ENCODE data around the gene OR10AG1. TPM values are rescaled to one million over a fixed set of nuclear protein-coding genes. Genes with fewer than 3 reads are reported as not detected.

Gene OR10AG1, protein sequence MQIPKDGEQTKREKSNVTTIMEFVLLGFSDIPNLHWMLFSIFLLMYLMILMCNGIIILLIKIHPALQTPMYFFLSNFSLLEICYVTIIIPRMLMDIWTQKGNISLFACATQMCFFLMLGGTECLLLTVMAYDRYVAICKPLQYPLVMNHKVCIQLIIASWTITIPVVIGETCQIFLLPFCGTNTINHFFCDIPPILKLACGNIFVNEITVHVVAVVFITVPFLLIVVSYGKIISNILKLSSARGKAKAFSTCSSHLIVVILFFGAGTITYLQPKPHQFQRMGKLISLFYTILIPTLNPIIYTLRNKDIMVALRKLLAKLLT
- not detected for total RNA-seq

DNA sequence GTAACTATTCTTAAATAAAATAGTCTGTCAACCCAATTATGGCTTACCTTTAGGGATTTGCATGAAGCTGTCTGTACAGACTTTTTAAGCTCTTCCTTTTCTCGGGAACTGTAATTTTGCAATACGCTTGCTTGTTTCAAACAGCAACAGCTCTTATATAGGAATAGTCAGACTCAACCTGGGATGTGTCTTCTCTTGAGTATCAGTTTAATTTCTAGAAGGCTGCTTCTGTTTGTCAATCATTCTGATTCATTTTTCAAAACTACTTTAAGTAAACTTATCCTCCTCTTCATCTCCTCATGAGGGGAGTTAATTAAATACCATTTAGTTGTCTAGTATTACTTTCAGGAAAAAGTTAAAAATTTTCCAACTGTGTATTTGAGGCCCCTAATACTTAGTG is at the start of gene OR10AG1:
OR10AG1 (minus strand) TSS at position 101 of the 400 bp plus-strand sequence; CDS start at position 63, 38 bp downstream.
- no peak within 1 kb of the TSS for H3K4me3 Mint-ChIP-seq
- H3K9me3 Mint-ChIP-seq, result peaks cover 12% of the 10 kb centered on the region
- H3K36me3 Mint-ChIP-seq (ENCODE audit: insufficient read depth), result no peaks in the 10 kb centered on the region
- H3K4me1 Mint-ChIP-seq (ENCODE audit: low read depth), result no peaks in the 10 kb centered on the region
- DNase-seq, result no peak
- no peaks in the 10 kb centered on the region for H3K27me3 Mint-ChIP-seq (ENCODE audit: low read depth)
- ATAC-seq, result no peak

DNA sequence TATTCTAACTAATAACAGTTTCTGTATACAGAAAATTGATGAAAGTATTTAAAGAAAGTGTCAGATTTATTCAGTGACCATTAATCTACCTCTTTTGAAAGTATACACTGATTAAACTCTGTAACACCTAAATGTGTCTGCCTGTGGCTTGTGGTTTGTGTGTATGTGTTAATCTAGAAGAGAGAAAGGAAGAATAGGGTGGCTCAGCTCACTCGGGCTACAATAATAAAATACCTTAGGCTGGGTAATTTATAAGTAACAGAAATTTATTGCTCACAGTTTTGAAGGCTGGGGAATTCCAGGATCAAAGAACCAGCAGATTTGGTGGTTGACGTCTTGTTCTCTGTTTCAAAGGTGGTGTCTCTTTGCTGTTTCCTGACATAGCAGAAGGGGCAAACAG is 44.1 kb upstream of the OR10AG1 start:
- no peak overlapping the region for H3K4me3 Mint-ChIP-seq
- ATAC-seq, result no peak
- no peak for DNase-seq
- H3K36me3 Mint-ChIP-seq (ENCODE audit: insufficient read depth), result no peaks in the 10 kb centered on the region
- H3K9me3 Mint-ChIP-seq, result peaks cover 16% of the 10 kb centered on the region
- H3K27me3 Mint-ChIP-seq (ENCODE audit: low read depth), result no peaks in the 10 kb centered on the region
- H3K4me1 Mint-ChIP-seq (ENCODE audit: low read depth), result no peaks in the 10 kb centered on the region

DNA sequence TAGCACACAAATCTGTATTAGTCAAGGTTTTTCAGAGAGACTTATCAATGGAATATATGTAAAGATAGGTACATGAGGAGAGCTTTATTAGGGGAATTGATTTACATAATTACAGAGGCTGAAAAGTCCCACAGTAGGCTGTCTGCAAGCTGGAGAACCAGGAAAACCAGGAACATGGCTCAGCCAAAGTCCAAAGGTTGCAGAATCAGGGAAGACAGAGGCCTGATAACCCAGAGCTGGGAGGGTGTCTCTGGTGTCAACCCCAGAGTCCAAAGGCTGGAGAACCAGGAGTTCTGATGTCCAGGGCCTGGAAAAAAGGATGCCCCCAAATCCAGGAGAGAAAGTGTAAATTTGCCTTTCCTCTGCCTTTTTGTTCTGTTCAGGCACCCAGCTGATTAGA is 41.0 kb upstream of the OR10AG1 start:
- no peak for DNase-seq
- ATAC-seq, result no peak
- Mint-ChIP-seq H3K9me3 (peaks cover 16% of the 10 kb centered on the region), H3K27me3 (ENCODE audit: low read depth) (no peaks in the 10 kb centered on the region), H3K4me3 (no peak overlapping the region), H3K36me3 (ENCODE audit: insufficient read depth) (no peaks in the 10 kb centered on the region), H3K4me1 (ENCODE audit: low read depth) (no peaks in the 10 kb centered on the region)

DNA sequence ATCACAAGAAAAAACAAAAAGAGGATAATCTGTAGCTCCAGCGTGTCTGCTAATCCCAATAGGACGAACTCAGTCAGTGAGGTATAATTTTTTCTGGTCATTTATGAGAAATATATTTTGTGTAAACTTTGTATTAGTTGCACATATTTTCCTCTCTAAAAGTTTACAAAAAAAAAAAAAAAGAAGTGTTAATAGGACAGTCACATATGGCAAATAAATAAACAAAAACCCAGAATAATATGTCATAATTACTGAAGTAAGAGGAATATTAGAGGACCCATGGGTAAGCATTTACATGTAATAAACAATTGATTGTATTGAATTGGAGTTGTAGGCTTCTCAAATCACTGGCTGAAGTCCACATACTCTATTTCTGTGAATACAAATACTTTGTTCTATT is 24.8 kb upstream of the OR10AG1 start, which contains the start of gene OR5F1:
OR5F1 (minus strand) TSS at position 101 of the 400 bp plus-strand sequence; CDS start at position 101, 0 bp downstream.
- ATAC-seq, result no peak
- no peak for DNase-seq

DNA sequence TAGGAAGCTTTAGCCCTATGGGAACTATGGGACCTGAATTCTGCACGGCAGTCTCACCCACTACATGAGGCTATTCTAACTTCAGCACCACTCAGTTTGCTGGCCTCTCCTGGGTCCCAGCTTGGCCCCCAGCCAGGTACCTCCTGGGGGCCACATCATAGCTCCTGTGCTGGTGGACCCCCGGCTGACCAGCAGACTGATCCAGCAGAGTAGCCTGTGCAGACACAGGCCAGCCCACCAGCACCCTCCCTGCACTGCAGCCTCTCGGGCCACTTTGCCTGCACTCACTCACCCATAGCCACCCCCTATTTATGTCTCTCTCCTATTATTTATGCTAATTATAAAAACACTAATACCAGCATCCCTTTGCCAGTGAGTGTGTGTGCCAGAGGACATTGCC is 1.2 kb upstream of the OR10AG1 start:
- DNase-seq, result no peak
- ATAC-seq, result no peak
- no peaks in the 10 kb centered on the region for H3K4me1 Mint-ChIP-seq (ENCODE audit: low read depth)
- H3K36me3 Mint-ChIP-seq (ENCODE audit: insufficient read depth), result no peaks in the 10 kb centered on the region
- H3K27me3 Mint-ChIP-seq (ENCODE audit: low read depth), result no peaks in the 10 kb centered on the region
- no peak overlapping the region for H3K4me3 Mint-ChIP-seq
- peaks cover 9% of the 10 kb centered on the region for H3K9me3 Mint-ChIP-seq

More for the DNA sequence above, 24.8 kb upstream of the OR10AG1 start, which contains the start of gene OR5F1:
- Mint-ChIP-seq H3K36me3 (ENCODE audit: insufficient read depth) (no peaks in the 10 kb centered on the region), H3K27me3 (ENCODE audit: low read depth) (no peaks in the 10 kb centered on the region), H3K9me3 (peaks cover 18% of the 10 kb centered on the region), H3K4me1 (ENCODE audit: low read depth) (no peaks in the 10 kb centered on the region), H3K4me3 (no peak within 1 kb of the TSS)

DNA sequence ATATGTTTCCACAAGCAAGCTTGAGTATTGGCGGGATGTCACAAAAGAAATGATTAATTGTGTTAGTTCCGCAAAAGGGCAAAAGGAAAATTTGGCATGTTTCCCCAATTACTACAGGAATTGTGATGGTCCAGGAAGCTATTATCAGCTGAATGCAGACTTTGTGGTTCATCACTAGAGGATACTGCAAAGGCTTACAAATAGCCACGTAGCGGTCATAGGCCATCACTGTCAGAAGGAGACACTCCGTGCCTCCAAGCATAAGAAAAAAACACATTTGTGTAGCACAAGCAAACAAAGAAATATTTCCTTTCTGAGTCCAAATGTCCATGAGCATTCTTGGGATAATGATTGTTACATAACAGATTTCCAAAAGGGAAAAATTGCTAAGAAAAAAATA is 1.8 kb downstream of the OR10AG1 start:
- Mint-ChIP-seq H3K36me3 (ENCODE audit: insufficient read depth) (no peaks in the 10 kb centered on the region), H3K4me3 (no peak overlapping the region), H3K9me3 (peaks cover 13% of the 10 kb centered on the region), H3K27me3 (ENCODE audit: low read depth) (no peaks in the 10 kb centered on the region), H3K4me1 (ENCODE audit: low read depth) (no peaks in the 10 kb centered on the region)
- DNase-seq, result no peak
- ATAC-seq, result no peak

DNA sequence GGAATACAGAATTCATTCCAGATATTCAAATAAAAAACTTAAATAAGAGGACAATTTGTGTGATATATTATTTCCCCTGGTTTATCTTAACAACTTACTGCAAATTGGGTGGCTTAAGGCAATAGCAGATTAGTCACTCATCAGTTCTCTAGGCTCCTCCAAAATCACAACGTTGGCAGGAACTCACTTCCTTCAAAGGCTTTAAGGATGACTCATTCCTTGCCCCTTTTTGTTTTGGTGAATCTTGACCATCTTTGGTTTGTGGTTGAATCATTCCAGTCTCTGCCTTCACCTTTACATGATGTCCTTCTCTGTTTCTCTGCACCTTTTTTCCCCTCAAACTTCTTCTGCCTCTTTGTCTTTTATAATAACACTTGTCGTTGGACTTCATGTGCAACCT is 3.4 kb downstream of the OR10AG1 start:
- ATAC-seq (no peak), DNase-seq (no peak)
- no peaks in the 10 kb centered on the region for H3K4me1 Mint-ChIP-seq (ENCODE audit: low read depth)
- H3K4me3 Mint-ChIP-seq, result no peak overlapping the region
- H3K36me3 Mint-ChIP-seq (ENCODE audit: insufficient read depth), result no peaks in the 10 kb centered on the region
- H3K9me3 Mint-ChIP-seq, result peaks cover 16% of the 10 kb centered on the region
- no peaks in the 10 kb centered on the region for H3K27me3 Mint-ChIP-seq (ENCODE audit: low read depth)

DNA sequence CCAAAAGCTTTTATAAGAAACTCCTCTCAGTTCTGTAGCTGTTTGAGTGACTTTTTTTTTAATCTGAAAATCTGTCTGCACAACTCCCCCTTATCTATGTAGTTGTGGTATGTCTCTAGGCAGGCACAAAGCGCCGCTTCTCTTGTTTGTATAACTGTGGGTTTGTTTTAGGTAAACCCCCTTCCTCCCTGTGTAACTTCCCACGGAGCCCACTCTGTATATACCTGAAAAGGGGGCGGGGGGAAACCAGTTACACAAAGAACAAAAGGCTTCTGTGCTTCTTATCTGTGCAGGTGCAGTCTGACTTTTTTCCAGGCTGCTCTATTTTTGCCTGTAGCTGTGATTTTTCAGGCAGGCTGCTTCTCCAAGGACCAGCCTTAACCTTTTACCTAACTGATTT is 13.2 kb downstream of the OR10AG1 start:
- Mint-ChIP-seq H3K36me3 (ENCODE audit: insufficient read depth) (no peaks in the 10 kb centered on the region), H3K4me3 (no peak overlapping the region), H3K27me3 (ENCODE audit: low read depth) (no peaks in the 10 kb centered on the region), H3K9me3 (peaks cover 8% of the 10 kb centered on the region), H3K4me1 (ENCODE audit: low read depth) (no peaks in the 10 kb centered on the region)
- no peak for DNase-seq
- ATAC-seq, result no peak

DNA sequence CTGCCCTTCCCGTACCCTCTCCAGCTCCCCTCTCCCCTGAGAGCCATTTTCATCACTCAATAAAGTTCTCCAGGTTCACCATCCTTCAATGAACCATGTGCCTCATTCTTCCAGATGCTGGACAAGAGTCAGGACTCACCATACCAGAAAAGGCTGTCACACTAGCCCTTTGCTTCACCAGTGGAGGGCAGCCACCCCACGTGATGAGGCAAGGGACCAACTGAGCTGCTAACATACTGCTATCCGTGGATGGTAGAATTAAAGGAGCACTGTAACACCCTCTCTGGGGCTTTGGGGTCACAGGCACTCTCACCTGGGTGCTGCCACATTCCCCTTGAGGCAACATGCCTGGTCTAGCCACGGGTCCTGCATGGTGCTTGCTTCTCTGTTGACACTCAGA is 20.4 kb downstream of the OR10AG1 start:
- H3K27me3 Mint-ChIP-seq (ENCODE audit: low read depth), result no peaks in the 10 kb centered on the region
- no peaks in the 10 kb centered on the region for H3K36me3 Mint-ChIP-seq (ENCODE audit: insufficient read depth)
- ATAC-seq, result no peak
- no peaks in the 10 kb centered on the region for H3K4me1 Mint-ChIP-seq (ENCODE audit: low read depth)
- H3K9me3 Mint-ChIP-seq, result peaks cover 6% of the 10 kb centered on the region
- DNase-seq, result no peak
- no peak overlapping the region for H3K4me3 Mint-ChIP-seq

DNA sequence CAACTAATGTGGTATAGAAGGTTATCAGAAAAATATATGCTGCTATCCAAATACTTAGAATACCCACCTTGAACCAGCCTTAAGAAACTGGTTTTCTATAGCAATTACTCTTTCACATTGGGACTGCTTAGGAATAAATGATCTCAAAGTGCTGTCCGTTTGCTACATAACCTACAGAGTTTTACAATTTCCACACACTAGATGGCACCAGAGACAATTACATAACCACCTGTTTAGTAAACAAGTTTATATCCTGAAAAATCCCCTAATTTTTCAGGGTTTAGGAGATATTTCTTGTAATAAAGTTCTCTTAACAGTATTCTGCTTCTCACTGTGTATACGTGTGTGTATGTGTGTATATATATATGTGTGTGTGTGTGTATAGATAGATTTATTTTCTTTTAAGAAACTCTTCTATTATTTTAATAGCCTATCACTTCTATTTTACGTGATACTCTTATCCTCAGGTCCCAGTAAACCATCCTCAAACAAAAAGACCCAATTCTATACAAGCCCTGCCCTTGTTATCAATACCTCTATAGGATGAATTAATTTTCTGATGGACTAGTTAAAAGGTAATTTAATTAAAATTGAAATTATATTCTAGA is 26.9 kb downstream of the OR10AG1 start:
- no peak for DNase-seq
- Mint-ChIP-seq H3K4me3 (no peak overlapping the region), H3K4me1 (ENCODE audit: low read depth) (no peaks in the 10 kb centered on the region), H3K9me3 (no peaks in the 10 kb centered on the region), H3K36me3 (ENCODE audit: insufficient read depth) (no peaks in the 10 kb centered on the region), H3K27me3 (ENCODE audit: low read depth) (no peaks in the 10 kb centered on the region)
- ATAC-seq, result no peak

DNA sequence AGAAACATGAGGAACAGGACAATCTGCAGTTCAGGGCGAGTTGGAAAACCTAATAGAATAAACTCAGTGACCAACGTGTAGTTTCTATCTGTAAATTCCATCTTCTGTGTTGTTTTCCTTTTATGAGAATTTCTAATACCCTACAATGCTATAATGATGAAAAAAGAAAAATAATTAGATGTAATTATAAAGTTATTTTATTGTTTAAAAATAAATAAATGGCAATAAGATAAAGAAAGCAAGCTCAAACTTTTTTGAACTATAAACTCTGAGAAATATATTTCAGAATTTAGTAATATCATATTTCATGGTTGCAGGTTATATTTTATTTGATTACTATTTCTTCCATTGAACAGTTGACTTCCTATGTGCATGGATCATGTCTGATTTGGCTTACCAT is 33.4 kb downstream of the OR10AG1 start, which contains the start of gene OR5I1:
OR5I1 (minus strand) TSS at position 101 of the 400 bp plus-strand sequence; CDS start at position 101, 0 bp downstream.
- Mint-ChIP-seq H3K9me3 (peaks cover 6% of the 10 kb centered on the region), H3K4me1 (ENCODE audit: low read depth) (no peaks in the 10 kb centered on the region), H3K27me3 (ENCODE audit: low read depth) (no peaks in the 10 kb centered on the region), H3K4me3 (no peak within 1 kb of the TSS), H3K36me3 (ENCODE audit: insufficient read depth) (no peaks in the 10 kb centered on the region)
- no peak for DNase-seq
- no peak for ATAC-seq

DNA sequence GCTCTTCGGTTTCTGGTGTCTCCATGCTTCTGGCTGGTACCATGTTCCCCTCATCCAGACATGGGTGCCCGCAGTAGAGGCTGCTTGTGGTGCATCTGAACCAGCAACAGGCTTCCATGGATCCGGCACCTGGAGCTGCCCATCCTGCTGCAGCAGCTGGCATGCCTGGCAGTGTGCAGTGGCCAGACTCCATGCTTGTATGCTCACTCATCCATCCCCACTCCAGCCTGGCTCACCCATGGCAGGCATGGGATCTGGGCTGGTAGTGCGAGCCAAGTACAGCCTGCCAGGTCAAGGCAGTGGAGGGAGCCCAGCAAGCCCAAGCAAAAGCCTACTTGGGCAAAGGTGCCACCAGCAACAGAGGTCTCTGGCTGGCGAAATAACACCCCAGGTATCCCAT is 49.2 kb downstream of the OR10AG1 start:
- ATAC-seq (no peak), DNase-seq (no peak)
- Mint-ChIP-seq H3K4me3 (no peak overlapping the region), H3K9me3 (peaks cover 18% of the 10 kb centered on the region), H3K4me1 (ENCODE audit: low read depth) (no peaks in the 10 kb centered on the region), H3K27me3 (ENCODE audit: low read depth) (no peaks in the 10 kb centered on the region), H3K36me3 (ENCODE audit: insufficient read depth) (no peaks in the 10 kb centered on the region)
